Motor neuron (in vitro differentiated cells): ENCODE data around the gene PHC2. TPM values are rescaled to one million over a fixed set of nuclear protein-coding genes. Genes with fewer than 3 reads are reported as not detected.

Source experiments
- ATAC-seq, 8 experiments: fragments of 200-7000 bp; cut with Tn5 transposase; replicated peaks in 6 of 8; 2 replicates each; pipeline ENCODE4 v1.8.0; 2021; ENCODE audit warnings: mild to moderate bottlenecking in 8 of 8, moderate library complexity in 8 of 8
- H3K27ac ChIP-seq, 2 donors: fragments of 250-450 bp; sonication (Bioruptor Pico); 2 replicates each; pipeline ENCODE4 v1.9.0; 2021; ENCODE audit warnings: antibody characterized with exemption in 2 of 2, mild to moderate bottlenecking in 2 of 2, moderate library complexity in 1 of 2
- H3K4me1 ChIP-seq, 2 donors: fragments of 250-450 bp; sonication (Bioruptor Pico); replicated peaks in 1 of 2; 2 replicates each; pipeline ENCODE4 v1.6.1; 2021; ENCODE audit warnings: antibody characterized with exemption in 2 of 2, mild to moderate bottlenecking in 2 of 2, moderate library complexity in 1 of 2
- H3K4me3 ChIP-seq, 5 donors: fragments of 250-450 bp; sonication (Bioruptor Pico); 2 replicates each; pipeline ENCODE4 v1.9.0; 2021; ENCODE audit warnings: antibody characterized with exemption in 5 of 5, mild to moderate bottlenecking in 5 of 5, moderate library complexity in 4 of 5
- WGBS, 10 experiments: fragments of 450-650 bp; shearing (Covaris generic); methylation state at CpG; one replicate each; pipeline ENCODE4 v1.0.0; 2022; 5-methylcytosine and 5-hydroxymethylcytosine counted together
- in situ Hi-C, 9 experiments: fragments of 400-800 bp; cut with MboI; loops; one replicate each; pipeline ENCODE4 v1.15.0; 2021; ENCODE audit warnings: low sequenced_read_pairs in 9 of 9, low pct_unique_long_range_greater_than_20kb in 2 of 9; ENCODE audit not compliant: unreplicated experiment in 9 of 9
- total RNA-seq, 8 experiments: library from RNA; unstranded; fragments of 300-600 nt; gene quantifications; 2 replicates each; pipeline versions ENCODE4 v1.2.3 to v1.2.4, GENCODE V29; 2022

The PHC2 gene
- total RNA-seq, 8 experiments from 2014 or later: 42.0 to 256 (median 89.5) TPM

GRCh38 chr1:33275195-33275594 lies 155.7 kb downstream of the PHC2 start:
- in situ Hi-C loops: loop anchor here in 4 of 9 experiments (25.0 kb wide), 1 partner anchor 187 kb away; the partner anchor contains the start of gene ZSCAN20 (in 4 of the 4)
- no peak for ATAC-seq
- no peak overlapping the region for H3K4me3 ChIP-seq
- no peaks in the 10 kb centered on the region for H3K4me1 ChIP-seq
- no peak overlapping the region for H3K27ac ChIP-seq
- WGBS, 10 experiments: 80 to 100% (median 92%) methylated on average over 2 to 6 of the region's 6 CpGs; no CpG with 5 or more reads in 4 of the 10 experiments

GRCh38 chr1:33274446-33274845 lies 156.4 kb downstream of the PHC2 start:
- no peaks in the 10 kb centered on the region for H3K4me1 ChIP-seq
- H3K27ac ChIP-seq: no peak overlapping the region
- no peak overlapping the region for H3K4me3 ChIP-seq
- ATAC-seq: peak in 3 of 8 experiments; percentile 60 to 90 (median 74)
- 92 to 100% (median 100%) methylated on average over 1 of the region's 1 CpG; no CpG with 5 or more reads in 5 of the 10 experiments for WGBS, 10 experiments
- in situ Hi-C loops: loop anchor here in 1 of 9 experiments (25.0 kb wide), 1 partner anchor 112 kb away; no protein-coding TSS in a partner anchor

GRCh38 chr1:33273961-33274371 lies 156.9 kb downstream of the PHC2 start:
- 0 to 93% (median 80%) methylated on average over 1 to 6 of the region's 7 CpGs; no CpG with 5 or more reads in 4 of the 10 experiments for WGBS, 10 experiments
- no peak overlapping the region for H3K27ac ChIP-seq
- in situ Hi-C loops: loop anchor here in 1 of 9 experiments (25.0 kb wide), 1 partner anchor 112 kb away; no protein-coding TSS in a partner anchor
- no peaks in the 10 kb centered on the region for H3K4me1 ChIP-seq
- H3K4me3 ChIP-seq: no peak overlapping the region
- ATAC-seq: no peak

Other genes starting within 250 kb of the PHC2 start
- gene TRIM62, start 249.1 kb downstream of the PHC2 start, total RNA-seq: 10 to 100 TPM in 3 of 8 experiments, 1 to 10 TPM in 5; 2.5 to 12.6 (median 7.7) TPM
- 10 to 100 TPM in 6 of 8 experiments, 1 to 10 TPM in 2; 4.4 to 31.7 (median 25.3) TPM for gene ZNF362, start 174.6 kb downstream of the PHC2 start, total RNA-seq
- under 1 TPM in 2 of 8 experiments, not detected in 6; 0.25 to 0.38 TPM for gene A3GALT2, start 110.0 kb downstream of the PHC2 start, total RNA-seq
- gene ZSCAN20, start 41.5 kb upstream of the PHC2 start, total RNA-seq: 10 to 100 TPM in 2 of 8 experiments, 1 to 10 TPM in 6; 5.0 to 12.2 (median 8.5) TPM